Glomerular endothelial cell (primary cell): Measurements from ENCODE around the gene BTBD16. TPM values are rescaled to one million over a fixed set of nuclear protein-coding genes. Genes with fewer than 3 reads are reported as not detected.

Experiments used
- DNase-seq: peaks from one replicate; pipeline ENCODE4 v3.0.0-alpha.2; 2011; ENCODE audit warnings: low read depth, low spot score; ENCODE audit errors: extremely low read depth
- total RNA-seq: library from RNA; depleted of rRNA; stranded (reverse); fragments of >200 nt; gene quantifications from 2 replicates; pipeline ENCODE4 v1.2.3, GENCODE V29; 2015

BTBD16 gene
- total RNA-seq, 1 donor from 2014 or later: 0.47 TPM

DNA sequence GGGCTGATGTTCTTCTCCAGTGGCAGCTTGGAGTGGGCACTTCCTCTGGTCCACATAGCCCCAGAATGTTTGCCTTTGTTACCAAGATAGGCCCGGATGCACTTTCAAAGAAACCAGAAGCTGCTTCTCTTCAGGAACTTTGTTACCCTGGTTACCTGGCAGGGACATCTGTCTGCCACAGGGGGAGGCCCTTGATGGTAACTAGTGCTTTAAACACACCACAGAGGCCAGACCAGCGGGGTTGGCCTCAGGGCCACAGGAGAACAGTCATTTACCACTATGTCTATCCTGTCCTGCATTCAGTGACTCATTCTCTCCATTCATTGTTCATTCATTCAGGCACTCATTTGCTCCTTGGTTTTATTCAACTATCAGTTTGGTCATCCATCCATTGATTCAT, 91.5 kb downstream of the BTBD16 start:
- no peak for DNase-seq

DNA sequence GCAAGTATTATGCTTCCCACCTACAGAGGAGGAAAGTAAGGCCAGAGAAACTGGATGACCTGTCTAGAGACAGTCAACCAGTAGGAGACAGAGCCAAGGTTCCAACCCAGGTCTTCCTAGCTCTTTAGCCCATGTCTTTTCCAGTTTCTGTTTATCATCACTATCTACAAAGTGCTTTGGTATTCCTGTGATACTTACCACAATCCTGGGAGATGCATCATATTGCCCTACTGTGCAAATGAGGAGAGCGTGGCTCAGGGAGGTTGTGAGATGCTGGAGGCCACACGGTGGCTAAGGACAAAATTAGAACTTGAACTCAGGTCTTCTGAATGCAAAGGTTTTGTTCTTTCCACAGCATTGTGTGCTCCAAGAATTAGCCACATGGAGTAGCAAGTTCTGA, 92.2 kb downstream of the BTBD16 start:
- DNase-seq: no peak

DNA sequence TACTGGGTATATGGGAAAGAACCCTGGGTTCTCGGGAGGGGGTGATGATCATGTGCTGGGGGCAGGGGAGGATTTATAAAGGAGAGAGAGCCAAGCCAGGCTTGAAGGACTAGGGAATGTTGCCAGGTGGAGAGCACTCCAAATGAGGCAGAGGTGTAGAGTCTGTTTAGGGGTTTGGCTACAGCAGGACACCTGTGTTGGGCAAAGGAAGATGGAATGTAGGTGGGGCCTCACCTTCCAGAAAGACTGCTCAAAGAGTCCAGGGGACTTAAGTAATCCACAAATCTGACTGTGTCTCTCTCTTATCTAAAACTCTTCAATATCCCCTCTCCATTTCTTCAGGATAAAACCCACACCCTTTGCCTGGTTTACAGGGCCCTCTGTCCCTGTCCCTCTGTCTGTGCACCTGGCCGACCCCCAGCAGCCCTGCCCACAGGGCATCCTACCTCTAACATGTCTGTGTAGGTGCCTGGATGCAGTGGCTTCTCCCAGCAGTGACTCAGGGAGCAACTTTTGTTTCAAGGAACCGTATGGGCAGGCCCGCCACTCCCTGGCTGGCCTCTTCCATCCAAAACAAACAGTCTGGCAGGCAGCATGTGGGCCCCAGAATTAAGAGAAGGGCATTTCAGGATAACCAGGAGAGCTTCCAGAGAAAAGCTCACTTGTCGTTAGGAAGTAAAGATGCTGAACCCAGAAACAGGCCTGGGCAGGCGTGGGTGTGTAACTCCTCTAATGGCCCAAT, 92.8 kb downstream of the BTBD16 start:
- DNase-seq: no peak

DNA sequence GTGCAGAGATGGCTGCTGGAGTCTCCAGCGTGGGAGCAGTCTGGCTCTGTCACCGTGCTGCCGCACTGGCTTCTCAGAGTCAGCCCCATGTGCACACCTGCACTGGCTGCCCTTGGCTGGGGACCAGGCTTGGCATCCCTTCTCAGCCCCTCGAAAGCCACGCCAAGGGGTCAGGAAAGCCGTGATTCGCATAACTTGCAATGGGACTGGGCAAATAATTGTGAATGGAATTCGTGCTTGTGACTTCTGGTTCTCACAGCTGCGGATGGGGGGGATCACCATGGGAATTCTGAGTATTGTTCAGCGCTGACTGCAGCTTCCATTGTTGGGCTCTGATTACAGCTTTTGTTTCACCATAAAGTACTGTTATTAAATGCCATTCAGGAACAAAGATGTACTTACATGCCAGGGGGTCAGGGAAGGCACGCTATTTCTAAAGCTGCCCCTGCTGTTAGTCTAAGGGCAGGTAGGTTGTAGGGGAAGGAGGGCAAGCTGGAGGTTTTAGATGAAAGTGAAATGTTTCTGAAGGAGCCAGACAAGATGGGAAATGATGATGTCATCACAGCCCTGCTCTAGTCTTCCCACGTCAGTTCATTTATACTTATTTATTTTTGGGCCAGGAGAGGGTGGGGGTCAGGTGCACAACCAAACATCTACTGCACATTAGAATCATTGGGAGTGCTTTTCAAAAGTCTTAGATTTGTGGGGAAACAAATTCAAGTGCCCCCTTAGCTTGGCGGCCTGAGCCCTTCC, 97.6 kb downstream of the BTBD16 start:
- DNase-seq: no peak

DNA sequence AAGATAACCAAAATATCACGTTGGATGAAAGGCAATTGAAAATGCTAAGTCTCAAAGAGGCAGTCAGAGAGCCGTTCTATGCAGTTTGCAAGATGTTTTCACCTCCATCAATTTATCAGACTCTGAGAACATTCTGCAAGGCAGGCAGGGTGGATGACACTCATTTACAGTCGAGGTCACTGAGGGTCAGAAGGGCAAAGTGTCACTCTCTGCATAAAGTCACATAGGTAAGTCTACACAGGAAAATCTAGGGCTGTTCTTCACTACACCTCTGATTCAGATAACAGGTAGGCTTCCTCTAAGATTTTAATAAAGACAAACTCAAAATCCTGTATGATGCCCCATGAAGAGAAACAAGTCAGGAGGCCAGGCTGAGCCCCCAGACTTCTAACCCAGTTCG, 102.0 kb downstream of the BTBD16 start:
- no peak for DNase-seq

DNA sequence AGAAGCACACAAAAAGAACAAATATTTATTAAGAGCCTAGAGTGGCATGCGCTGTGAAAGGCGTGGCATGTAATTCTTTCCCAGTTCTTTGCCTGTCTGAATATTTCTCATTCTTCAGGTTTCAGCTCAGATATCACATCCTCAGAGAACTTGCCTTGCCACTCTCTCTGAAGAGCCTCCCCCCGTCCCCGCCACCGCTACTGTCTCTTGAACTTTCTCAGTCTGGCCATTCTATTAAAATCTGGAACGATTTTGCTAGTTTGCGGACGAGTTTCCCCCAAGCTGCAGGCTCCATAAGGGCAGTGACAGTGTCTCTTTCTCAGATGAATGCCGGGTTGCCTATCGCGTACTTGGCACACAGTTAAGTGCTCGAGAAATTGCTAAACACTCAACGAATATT, 102.6 kb downstream of the BTBD16 start:
- no peak for DNase-seq

DNA sequence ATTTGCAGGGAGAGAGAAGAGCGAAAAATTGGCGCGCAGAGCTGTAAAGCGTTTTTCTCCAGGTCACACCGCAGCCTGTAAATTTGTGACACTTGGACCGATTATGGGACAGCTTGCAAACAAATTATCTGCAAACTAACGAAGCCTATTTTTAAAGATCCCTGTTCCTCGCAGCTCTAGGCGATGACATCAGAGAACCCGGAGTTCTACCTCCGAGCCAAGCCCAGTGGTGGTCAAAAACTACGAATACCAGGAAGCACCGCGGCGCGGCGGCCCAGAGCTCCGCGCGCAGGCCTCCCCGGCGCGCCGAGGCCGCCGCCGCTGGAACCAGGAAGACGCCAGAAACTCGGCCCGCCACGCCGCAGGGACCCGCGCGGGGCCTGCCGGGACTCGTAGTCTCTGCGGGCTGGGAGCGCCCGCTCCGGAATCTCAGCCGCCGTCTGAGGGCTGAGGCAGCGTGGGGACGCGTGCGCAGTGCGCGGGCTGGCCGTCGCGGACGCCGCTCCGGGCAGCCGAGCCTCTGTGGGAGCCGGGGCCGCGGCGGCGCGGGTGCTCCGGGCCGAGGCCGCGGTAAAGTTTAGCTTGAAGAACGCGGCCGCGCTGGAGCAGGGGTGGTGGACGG, 103.3 kb downstream of the BTBD16 start, which contains the start of gene PLEKHA1:
PLEKHA1 (plus strand) TSS at position 472 of the 622 bp plus-strand sequence. CDS start 18,493 bp downstream, outside the sequence.
- no peak for DNase-seq

DNA sequence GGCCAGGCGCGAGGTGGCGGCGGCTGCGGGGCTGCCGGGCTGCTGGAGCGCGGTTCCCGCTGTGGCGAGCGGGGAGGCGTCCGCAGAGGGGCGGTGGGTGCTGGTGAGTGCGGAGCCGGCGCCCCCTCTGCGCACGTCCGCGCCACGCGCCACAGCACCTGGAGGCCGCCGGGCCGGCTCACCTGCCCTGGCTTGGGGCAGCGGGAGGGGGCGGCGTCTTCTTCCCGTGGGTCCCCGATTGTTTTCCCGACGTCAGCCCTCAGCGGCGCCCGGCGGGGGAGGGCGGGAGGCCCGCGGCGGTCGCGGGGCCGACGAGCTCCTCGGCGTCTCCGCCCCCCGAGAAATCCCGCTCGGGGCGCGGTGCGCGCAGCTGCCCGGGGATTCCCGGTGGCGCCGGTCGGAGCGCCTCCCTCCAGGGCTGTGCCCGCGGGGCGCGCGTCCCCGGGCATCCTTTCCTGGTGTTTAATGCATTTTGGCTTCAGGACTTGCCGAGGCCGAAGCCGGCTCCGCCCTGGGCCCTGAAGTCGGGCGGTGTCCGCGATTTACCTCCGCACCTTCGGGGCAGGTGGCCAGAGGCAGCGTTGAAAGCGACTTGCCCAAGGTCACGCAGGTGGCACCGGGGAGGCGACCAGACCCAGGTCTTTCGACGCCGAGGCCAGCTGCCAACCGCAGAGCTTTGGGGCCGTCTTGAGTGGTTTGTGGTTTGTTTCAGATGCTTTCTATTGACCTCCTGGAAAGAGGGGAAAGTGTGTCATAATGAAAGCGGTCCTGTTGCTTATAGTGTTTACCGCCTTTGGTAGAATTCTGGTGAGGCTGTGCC, 104.0 kb downstream of the BTBD16 start:
- DNase-seq: no peak

DNA sequence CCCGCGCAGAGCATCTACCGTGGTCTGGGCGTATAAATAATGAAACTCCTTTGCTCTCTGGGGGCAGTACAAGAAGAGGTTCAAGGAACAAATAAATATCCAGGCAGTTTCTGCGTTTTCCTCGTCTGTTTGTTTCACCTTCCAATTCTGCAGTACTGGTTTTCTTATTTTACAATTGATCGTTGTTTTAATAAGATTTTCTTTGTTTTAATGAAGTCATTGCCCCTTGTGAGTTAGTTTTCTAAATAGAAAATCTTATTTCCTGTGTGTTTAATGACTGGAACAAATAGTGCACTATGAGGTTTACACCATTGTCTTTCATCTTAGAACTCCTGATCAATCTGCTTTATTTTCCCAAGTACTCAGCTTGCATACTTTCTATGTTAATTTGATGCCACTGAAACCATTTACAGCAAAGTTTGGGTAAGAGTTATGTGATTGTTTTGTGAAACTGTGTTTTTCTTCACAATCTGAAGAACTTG, 104.6 kb downstream of the BTBD16 start:
- no peak for DNase-seq

DNA sequence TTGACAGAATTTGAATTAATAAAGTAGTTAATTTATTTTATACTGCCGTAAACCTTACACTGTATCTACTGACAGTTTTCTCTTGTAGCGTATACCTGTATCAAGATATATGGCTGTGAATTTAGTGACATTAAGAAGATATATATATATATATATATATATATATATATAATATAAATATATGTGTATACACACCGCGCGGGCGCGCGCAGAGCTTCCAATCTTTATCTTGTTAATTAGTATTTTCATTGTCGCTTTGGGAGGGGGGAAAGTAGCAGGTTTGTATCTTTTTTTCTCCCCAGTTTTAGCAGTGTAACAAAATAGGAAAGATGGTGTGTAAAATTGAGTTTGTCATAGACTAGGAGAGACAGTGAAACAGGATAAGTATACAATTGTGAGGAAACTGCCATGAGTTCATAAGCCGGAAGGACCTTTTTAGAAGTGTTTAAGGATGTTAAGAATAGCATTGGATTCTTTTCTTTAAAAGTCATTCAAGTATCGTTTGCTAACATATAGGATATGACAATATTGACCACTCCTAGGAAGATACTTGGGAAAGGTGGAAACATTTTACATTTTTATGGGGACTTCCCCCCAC, 105.4 kb downstream of the BTBD16 start:
- no peak for DNase-seq

DNA sequence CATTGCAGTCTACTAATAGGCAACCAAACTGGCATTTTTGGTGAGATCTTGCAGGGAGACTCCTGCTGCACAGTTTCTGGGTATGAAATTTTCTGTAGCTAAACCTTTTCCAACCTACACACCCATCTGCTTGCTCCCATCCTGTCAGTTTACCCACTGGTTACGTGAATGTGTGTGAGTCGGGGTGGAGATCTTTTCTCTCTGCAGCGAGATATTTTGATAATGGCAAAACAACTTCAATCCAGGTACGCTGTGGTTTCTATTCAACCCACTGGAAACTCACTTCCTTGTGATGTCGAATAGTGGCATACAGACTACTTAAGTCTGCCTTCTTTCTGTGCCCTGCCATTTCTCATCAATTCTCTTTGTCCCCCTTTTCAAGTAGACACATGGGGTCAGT, 107.9 kb downstream of the BTBD16 start:
- no peak for DNase-seq

DNA sequence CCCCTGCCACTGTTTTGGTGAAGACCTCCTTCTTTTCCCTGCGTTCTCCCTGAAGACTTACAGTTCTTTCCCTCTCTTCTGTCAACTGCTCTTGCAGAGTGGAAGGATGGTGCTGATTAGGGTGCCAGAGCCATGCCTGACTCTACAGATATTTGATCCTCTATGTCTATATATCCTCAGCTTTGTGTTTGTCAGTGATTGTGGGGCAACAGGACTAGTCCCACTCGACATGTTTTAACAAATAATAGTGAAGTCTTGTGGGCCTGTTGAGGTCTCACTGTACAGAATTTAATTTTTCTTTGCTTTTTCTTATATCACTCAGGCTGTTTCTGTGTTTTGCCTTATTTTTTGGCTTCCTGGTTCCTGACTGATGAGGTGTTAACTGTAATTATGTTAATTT, 108.4 kb downstream of the BTBD16 start:
- DNase-seq: no peak

DNA sequence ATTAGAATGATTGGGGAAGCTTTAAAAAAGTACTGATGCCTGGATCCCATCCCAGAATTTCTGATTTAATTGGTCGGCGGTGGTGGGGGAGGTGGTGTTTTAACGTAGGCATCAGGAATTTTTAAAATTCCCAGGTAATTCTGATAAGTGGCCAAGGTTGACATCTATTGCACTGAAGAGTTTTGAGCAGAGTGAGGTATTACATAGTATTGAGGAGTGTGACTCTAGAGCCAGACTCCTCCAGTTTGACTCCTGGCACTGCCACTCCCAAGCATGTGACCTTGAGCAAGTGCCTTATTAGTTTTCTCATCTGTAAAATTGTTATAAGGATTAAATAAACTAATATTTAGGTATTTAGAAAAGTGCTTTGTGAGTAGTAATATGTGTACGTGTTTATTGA, 109.6 kb downstream of the BTBD16 start:
- DNase-seq: no peak

DNA sequence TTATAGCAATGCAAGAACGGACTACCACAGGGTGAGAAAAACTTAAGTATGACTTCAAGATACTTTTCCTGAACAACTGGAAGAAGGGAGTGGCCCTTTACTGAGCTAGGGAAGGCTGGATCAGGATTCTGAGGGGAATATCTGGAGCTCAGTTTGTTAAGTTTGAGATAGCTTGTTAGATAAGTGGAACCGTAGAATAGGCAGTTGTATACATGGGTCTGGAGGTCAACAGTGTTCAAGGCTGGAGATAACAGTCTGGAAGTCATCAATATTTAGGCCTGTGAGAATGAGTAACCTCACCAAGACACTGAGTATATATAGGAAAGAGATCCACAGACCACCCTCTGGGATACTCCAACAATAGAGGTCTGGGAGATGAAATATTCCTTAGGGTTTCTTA, 110.6 kb downstream of the BTBD16 start:
- no peak for DNase-seq

DNA sequence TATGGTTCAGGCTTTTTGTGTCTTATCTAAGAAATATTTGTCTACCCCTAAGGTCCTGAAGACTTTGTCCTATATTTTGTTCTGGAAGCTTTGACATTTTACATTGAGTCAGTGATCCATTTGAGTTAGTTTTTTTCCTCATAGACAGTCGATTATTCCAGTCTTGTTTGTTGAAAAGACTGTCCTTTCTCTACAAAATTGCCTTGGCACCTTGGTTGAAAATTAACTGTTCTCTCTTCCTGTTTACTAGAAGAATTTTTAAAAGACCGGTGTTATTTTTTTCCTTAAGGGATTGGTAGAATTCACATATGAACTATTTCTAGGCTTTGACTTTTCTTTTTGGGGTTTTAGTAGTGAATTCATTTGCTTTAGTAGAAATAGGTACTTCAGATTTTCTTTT, 115.4 kb downstream of the BTBD16 start:
- no peak for DNase-seq

DNA sequence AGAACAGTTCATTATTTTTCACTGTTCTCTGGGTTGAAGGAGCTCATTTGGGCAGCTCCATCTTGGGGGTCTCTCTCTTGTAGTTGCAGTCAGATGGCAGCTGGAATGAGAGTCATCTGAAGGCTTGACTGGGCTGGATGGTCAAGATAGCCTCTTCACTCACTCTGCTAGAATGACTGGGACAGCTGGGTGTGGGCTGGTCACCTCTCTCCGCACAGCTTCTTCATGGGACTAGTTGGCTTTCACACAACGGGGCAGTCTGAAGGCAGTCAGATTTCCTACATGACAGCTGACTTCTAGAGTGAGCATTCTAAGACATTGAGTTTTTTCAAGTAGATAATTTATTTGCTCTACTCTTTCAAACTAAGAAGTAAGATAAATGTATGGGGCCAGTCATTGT, 116.5 kb downstream of the BTBD16 start:
- DNase-seq: no peak
